GM18517 (cell line): Measurements from ENCODE around the gene TOGARAM1.

Experiments
- ATAC-seq: cut with Tn5 transposase; IDR thresholded peaks from one replicate; pipeline ENCODE4 v1.9.1; 2021; ENCODE audit warnings: mild to moderate bottlenecking, moderate library complexity; ENCODE audit not compliant: unreplicated experiment

Gene TOGARAM1

DNA sequence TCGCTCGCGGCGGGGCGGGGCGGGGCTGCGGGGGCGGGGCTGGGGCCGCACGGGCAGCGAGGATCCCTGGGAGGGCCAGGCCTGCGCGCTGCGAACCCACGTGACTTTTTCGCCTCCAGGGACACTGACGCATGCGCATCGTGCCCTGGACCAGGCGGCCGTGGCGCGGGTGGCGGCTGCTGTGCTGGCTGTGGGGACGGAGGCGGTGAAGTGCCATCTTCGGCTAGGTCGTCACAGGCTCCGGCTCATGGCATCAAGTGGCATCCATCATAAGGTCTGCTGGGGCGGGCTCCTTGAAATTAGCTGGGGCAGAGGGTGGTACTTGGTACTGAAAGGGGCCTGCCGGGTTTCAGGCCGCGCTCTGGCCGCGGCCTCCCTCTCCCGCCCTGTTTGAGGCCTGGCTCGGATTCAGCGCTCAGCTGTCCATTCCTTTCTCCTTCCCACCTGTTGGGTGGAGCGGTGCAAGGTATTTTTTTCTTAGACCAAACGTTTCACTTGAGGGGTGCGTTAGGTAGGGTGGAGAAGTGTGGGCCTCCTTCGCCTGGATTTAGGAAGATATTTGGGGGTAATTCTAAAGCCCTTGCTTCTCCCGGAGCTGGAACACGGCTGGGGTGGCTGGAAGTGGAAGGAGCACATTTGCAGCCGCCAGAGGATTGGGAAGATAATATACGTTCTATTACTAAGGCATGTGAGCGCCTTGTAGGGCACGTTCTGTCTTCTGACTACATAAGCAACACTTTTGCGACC lies 122.2 kb downstream of the TOGARAM1 start, which contains the start of gene PRPF39:
Gene PRPF39 (plus strand): TSS at position 141 of the 747 bp plus-strand sequence. CDS start 11,124 bp downstream, outside the sequence.
- ATAC-seq = peak; percentile 89

GRCh38 chr14:45084946-45085346 lies 123.0 kb downstream of the TOGARAM1 start:
- ATAC-seq = no peak

DNA sequence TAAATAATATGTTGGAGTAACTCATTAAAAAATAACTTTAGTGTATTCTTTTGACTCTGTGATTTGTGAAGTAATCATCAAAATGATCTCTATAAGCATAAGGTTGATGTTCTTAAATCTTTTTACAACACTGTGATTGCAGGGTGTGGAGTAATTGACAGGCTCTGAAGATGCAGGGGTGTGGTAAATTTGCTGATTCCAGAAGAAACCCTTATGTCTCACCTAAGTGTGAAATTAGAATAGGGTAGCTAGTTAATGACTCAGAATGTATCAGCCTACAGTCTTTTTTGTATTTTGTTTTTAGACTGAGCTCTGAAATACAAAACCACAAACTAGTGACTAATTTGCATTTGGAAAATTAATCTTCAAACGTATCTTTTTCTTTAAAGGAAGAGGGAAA lies 127.8 kb downstream of the TOGARAM1 start:
- peak; percentile 56 for ATAC-seq

DNA sequence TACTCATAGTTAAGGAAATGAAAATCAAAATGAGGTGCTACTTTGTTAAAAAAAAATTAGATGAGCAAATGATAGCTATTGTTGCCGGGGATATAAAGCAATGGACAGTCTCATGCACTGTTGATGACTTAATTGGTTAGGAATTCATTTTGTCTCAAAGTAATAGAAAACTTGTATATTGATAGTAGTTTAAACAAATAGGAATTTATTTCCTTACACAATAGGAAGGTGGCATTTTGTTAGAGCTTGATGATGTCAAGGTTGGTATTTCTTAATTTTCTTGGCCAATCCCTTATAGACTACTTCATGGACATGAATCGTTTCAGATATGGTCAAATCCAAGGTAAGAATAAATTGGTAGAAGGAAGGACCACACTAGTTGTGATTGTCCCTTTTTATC lies 129.7 kb downstream of the TOGARAM1 start:
- ATAC-seq = no peak

GRCh38 chr14:45094275-45094674 lies 132.3 kb downstream of the TOGARAM1 start:
- no peak for ATAC-seq

GRCh38 chr14:45095143-45095542 lies 133.2 kb downstream of the TOGARAM1 start:
- ATAC-seq = no peak

DNA sequence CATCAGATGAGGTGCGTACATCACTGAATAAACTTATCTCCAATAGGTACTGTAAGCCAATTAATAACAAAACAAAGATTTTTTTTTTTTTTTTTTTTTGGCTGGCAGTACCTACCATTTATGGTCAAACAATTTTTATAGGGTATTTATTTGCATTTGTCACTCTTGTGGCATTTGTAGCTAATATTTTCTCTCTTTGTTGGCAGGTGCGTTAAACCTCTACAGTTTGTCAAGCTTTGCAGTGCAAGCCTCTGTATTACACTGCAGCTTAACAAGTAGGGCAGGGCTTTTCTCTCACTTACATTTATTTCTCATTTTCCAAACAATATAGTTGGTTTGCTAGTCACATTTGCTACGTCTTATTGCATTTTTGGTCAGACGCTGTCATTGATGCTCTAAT lies 134.2 kb downstream of the TOGARAM1 start:
- ATAC-seq = no peak

- ATAC-seq = no peak
These were observed 141.8 kb downstream of the TOGARAM1 start for GRCh38 chr14:45103806-45104205.

DNA sequence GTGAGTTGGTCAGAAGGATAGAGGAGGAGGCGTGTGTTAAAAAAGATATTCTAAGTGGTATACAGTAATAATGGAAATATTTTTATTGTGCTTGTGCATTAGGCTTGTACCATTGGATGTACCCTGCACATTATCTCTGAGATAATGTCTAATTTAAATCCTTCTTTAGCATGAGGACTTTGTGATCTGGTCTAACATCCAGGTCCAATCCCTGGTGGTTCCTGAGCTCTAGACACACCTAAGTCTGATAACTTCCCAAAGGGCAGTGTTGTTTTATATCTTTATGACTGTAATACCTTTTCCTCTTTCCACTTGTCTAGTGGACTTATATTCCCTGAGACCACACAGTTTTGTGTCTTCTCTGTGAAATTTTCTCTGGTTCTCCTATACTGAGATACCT lies 142.6 kb downstream of the TOGARAM1 start:
- no peak for ATAC-seq

- ATAC-seq = no peak
These were observed 151.1 kb downstream of the TOGARAM1 start for GRCh38 chr14:45112896-45113781.

DNA sequence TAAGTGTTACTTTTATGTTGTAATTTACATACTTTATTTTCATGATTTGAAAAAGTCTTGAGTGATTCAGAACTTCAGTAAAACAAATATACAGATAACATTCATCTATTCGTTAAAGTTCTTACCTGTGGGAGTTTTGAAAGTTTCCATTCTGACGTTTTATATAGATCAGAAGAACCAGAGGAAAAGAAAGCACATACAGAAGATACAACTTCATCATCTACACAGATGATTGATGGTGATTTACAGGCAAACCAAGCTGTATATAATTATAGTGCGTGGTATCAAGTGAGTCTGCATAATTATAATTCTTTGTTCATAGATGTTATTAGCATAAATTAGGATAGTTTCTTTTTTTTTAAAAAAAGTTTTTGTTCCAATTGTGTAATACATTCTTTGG lies 152.3 kb downstream of the TOGARAM1 start:
- no peak for ATAC-seq

DNA sequence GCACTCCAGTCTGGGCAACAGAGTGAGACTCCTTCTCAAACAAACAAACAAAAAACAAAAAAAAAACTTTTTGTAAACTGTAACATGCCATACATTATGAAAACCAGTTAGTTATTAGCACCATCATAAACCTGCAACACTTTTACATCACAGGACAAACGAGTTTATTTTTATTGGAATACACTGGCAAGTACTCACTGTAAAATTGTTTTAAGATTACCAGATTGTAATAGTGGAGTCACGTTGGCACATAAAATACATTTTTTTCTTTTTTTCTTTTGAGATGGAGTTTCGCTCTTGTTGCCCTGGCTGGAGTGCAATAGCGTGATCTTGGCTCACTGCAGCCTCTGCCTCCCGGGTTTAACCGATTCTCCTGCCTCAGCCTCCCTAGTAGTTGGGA lies 156.6 kb downstream of the TOGARAM1 start:
- ATAC-seq = no peak

DNA sequence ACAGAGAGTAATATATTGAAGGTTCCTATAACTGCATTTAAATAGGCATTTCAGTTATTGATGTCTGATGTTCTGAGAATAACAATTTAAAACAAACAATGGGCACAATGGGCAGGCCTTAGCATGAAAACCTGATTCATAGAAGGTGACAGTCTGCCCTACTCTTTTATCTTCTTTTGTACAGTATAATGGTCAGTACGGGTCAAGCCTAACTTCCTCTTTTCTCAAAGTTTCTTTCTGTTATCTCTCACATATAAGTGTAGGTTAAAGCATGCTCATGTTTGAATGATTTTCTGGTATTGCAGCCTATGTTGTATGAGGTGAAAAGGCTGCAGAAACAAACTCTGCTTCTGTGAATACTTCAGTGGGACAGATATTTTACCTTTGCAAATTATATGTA lies 158.1 kb downstream of the TOGARAM1 start:
- no peak for ATAC-seq

DNA sequence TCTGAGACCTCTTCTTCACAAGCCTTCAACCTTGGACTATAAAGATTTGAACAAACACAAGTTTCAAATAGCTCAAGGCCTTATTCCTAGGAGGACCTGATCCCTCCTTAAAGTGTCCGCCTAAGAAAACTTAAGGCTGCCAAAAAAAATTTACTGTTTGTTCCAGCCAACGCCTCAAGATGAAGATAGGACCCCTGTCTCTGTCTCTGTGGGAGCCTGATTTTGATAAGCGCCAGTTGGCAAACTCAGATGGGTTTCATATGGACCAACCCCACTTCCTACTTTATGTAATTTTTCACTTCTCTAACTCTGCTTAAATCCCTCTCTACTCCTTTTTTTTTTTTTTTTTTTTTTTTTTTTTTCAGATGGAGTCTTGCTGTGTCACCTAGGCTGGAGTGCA lies 161.3 kb downstream of the TOGARAM1 start:
- no peak for ATAC-seq
